ENCODE data around the gene TMEM72. TPM values are rescaled to one million over a fixed set of nuclear protein-coding genes. Genes with fewer than 3 reads are reported as not detected.
A peak's percentile ranks its signal among the peaks of the same experiment; 100 is the strongest.

The TMEM72 gene
- total and polyA plus RNA-seq, 4 donors: 0.33 to 8.0 (median 0.92) TPM

- Histone ChIP-seq H3K4me1 (ENCODE audit: control insufficient read depth, insufficient read depth, low read length) (peaks cover 89% of the 10 kb centered on the region), H3K4me3 (ENCODE audit: low read depth, low read length) (peak overlapping the region; percentile 0)
- WGBS (ENCODE audit: insufficient coverage): 12% methylated on average over 13 of the region's 15 CpGs
Measured at GRCh38 chr10:44963772-44964633, 52.9 kb downstream of the TMEM72 start.

DNA sequence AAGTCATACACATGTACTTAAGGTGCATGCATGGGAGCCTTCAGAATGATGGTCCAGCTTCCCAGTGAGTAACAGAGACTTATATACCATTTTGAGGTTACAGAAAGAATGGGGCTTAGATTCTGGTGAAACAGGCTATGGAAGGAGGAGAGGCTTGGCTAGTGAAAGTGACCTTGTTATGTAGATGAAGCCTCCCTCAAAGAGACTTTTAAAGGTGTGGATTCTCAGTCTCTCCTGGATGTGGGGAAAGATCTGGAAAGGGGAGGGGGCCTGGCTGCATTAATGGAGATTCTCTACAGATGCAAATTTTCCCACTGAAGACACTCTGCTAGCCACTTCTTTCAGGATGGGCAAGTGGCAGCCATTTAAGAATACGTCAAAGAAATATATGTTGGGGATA is 54.0 kb downstream of the TMEM72 start:
- H3K9me3 ChIP-seq (ENCODE audit: control insufficient read depth, insufficient read depth, low read length): no peaks in the 10 kb centered on the region
- H3K36me3 ChIP-seq (ENCODE audit: control insufficient read depth, insufficient read depth, low read length): peaks cover 24% of the 10 kb centered on the region
- no CpG with 5 or more reads among the region's 1 CpG for WGBS (ENCODE audit: insufficient coverage)
- H3K27ac ChIP-seq (ENCODE audit: low read depth, low read length): peak overlapping the region; percentile 94
- no peak overlapping the region for H3K4me3 ChIP-seq (ENCODE audit: low read depth, low read length)
- no peak for DNase-seq (ENCODE audit: low read depth in 4 of 6, low spot score in 6 of 6)
- peaks cover 89% of the 10 kb centered on the region for H3K4me1 ChIP-seq (ENCODE audit: control insufficient read depth, insufficient read depth, low read length)
- H3K27me3 ChIP-seq (ENCODE audit: control insufficient read depth, insufficient read depth, low read length): no peaks in the 10 kb centered on the region

More at GRCh38 chr10:44963772-44964633, 52.9 kb downstream of the TMEM72 start:
- DNase-seq (ENCODE audit: low read depth in 4 of 6, low spot score in 6 of 6): peak in 5 of 6 donors; percentile 62 to 91 (median 83)
- Histone ChIP-seq H3K27me3 (ENCODE audit: control insufficient read depth, insufficient read depth, low read length) (no peaks in the 10 kb centered on the region), H3K9me3 (ENCODE audit: control insufficient read depth, insufficient read depth, low read length) (no peaks in the 10 kb centered on the region), H3K27ac (ENCODE audit: low read depth, low read length) (peak overlapping the region; percentile 94), H3K36me3 (ENCODE audit: control insufficient read depth, insufficient read depth, low read length) (peaks cover 15% of the 10 kb centered on the region)

DNA sequence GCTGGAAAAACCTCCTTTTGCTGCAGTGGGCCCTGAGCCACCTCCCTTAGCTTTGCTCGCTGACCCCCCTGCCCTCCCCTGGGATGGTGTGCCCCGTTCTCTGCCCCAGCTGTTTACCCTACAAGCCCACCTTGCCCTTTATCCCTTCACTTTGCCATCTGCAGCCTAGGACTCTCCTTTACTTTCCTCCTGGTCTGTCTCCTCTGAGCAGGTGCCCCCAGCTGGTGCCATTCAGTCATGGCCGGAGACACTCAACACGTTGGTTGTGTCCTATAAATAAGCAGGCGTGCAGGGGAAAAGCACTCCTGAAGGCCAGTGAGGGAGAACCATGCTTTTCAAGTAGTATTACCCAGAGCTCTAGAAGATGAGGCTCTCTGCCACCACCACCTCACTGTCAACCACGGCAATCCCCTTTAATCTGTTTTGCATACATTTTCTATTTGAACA is 54.5 kb downstream of the TMEM72 start:
- Histone ChIP-seq H3K27me3 (ENCODE audit: control insufficient read depth, insufficient read depth, low read length) (no peaks in the 10 kb centered on the region), H3K27ac (ENCODE audit: low read depth, low read length) (peak overlapping the region; percentile 94), H3K36me3 (ENCODE audit: control insufficient read depth, insufficient read depth, low read length) (peaks cover 29% of the 10 kb centered on the region), H3K4me3 (ENCODE audit: low read depth, low read length) (no peak overlapping the region), H3K4me1 (ENCODE audit: control insufficient read depth, insufficient read depth, low read length) (peaks cover 83% of the 10 kb centered on the region), H3K9me3 (ENCODE audit: control insufficient read depth, insufficient read depth, low read length) (no peaks in the 10 kb centered on the region)
- no peak for DNase-seq (ENCODE audit: low read depth in 4 of 6, low spot score in 6 of 6)
- WGBS (ENCODE audit: insufficient coverage): 67% methylated on average over 2 of the region's 6 CpGs

- no peak overlapping the region for H3K4me3 ChIP-seq (ENCODE audit: low read depth, low read length)
- no peak for DNase-seq (ENCODE audit: low read depth in 4 of 6, low spot score in 6 of 6)
- peak overlapping the region; percentile 94 for H3K27ac ChIP-seq (ENCODE audit: low read depth, low read length)
- WGBS (ENCODE audit: insufficient coverage): 83% methylated on average over 4 of the region's 8 CpGs
- no peaks in the 10 kb centered on the region for H3K9me3 ChIP-seq (ENCODE audit: control insufficient read depth, insufficient read depth, low read length)
- peaks cover 77% of the 10 kb centered on the region for H3K4me1 ChIP-seq (ENCODE audit: control insufficient read depth, insufficient read depth, low read length)
- H3K36me3 ChIP-seq (ENCODE audit: control insufficient read depth, insufficient read depth, low read length): peaks cover 35% of the 10 kb centered on the region
- H3K27me3 ChIP-seq (ENCODE audit: control insufficient read depth, insufficient read depth, low read length): no peaks in the 10 kb centered on the region
Measured at GRCh38 chr10:44966129-44966815, 55.1 kb downstream of the TMEM72 start.

- 77% methylated on average over 8 of the region's 8 CpGs for WGBS (ENCODE audit: insufficient coverage)
- no peak overlapping the region for H3K4me3 ChIP-seq (ENCODE audit: low read depth, low read length)
Measured at GRCh38 chr10:44966816-44967509, 55.8 kb downstream of the TMEM72 start.

DNA sequence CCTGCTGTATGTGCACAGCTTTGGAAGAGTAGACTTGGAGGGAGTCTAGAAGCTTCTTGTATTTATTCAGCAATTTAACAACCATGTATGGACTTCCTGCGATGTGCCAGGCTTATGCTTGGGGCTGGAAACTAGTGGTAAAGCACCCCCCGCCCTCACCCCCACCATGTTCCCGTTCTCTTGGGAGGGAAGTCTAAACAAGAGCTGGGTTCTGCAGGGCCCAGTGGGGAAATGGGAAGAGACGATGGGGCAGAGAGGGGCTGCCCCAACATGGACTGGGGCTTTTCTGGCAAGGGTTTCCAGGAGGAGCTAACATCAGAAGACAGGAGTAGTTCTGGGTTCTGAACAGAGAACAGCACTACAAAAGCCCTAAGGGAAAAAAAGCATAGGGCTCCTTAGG is 56.5 kb downstream of the TMEM72 start:
- WGBS (ENCODE audit: insufficient coverage): 73% methylated on average over 1 of the region's 4 CpGs
- peak overlapping the region; percentile 17 for H3K27ac ChIP-seq (ENCODE audit: low read depth, low read length)
- H3K9me3 ChIP-seq (ENCODE audit: control insufficient read depth, insufficient read depth, low read length): no peaks in the 10 kb centered on the region
- no peaks in the 10 kb centered on the region for H3K27me3 ChIP-seq (ENCODE audit: control insufficient read depth, insufficient read depth, low read length)
- no peak for DNase-seq (ENCODE audit: low read depth in 4 of 6, low spot score in 6 of 6)
- peaks cover 64% of the 10 kb centered on the region for H3K4me1 ChIP-seq (ENCODE audit: control insufficient read depth, insufficient read depth, low read length)
- H3K36me3 ChIP-seq (ENCODE audit: control insufficient read depth, insufficient read depth, low read length): peaks cover 45% of the 10 kb centered on the region
- H3K4me3 ChIP-seq (ENCODE audit: low read depth, low read length): no peak overlapping the region

More at GRCh38 chr10:44966816-44967509, 55.8 kb downstream of the TMEM72 start:
- peak overlapping the region; percentile 17 for H3K27ac ChIP-seq (ENCODE audit: low read depth, low read length)
- H3K27me3 ChIP-seq (ENCODE audit: control insufficient read depth, insufficient read depth, low read length): no peaks in the 10 kb centered on the region
- no peaks in the 10 kb centered on the region for H3K9me3 ChIP-seq (ENCODE audit: control insufficient read depth, insufficient read depth, low read length)
- peaks cover 70% of the 10 kb centered on the region for H3K4me1 ChIP-seq (ENCODE audit: control insufficient read depth, insufficient read depth, low read length)
- peaks cover 42% of the 10 kb centered on the region for H3K36me3 ChIP-seq (ENCODE audit: control insufficient read depth, insufficient read depth, low read length)
- no peak for DNase-seq (ENCODE audit: low read depth in 4 of 6, low spot score in 6 of 6)

DNA sequence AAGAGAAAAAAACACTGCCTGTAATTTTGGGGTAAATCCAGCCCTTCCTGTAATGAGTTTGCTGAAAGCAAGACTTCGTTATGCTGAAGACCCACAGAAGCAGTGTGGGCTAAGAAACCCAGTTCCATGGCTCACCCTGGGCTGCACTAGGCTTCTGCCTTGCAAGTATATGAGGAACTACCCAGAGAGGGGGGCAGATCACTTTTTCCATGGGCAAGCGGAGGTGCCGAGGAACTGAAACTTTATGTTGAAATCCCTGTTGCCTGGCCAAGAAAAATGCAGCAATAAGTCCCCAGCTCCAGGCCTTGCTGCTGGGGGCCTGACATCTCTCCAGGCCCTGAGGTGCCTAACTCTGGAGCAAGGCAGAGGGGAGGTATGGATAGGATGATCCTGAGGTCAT is 57.0 kb downstream of the TMEM72 start:
- Histone ChIP-seq H3K27me3 (ENCODE audit: control insufficient read depth, insufficient read depth, low read length) (no peaks in the 10 kb centered on the region), H3K36me3 (ENCODE audit: control insufficient read depth, insufficient read depth, low read length) (peaks cover 46% of the 10 kb centered on the region), H3K27ac (ENCODE audit: low read depth, low read length) (peak overlapping the region; percentile 17), H3K9me3 (ENCODE audit: control insufficient read depth, insufficient read depth, low read length) (no peaks in the 10 kb centered on the region), H3K4me1 (ENCODE audit: control insufficient read depth, insufficient read depth, low read length) (peaks cover 63% of the 10 kb centered on the region), H3K4me3 (ENCODE audit: low read depth, low read length) (no peak overlapping the region)
- no peak for DNase-seq (ENCODE audit: low read depth in 4 of 6, low spot score in 6 of 6)
- WGBS (ENCODE audit: insufficient coverage): 49% methylated on average over 3 of the region's 3 CpGs

GRCh38 chr10:44968500-44969400 is 57.6 kb downstream of the TMEM72 start:
- 86% methylated on average over 10 of the region's 11 CpGs for WGBS (ENCODE audit: insufficient coverage)
- Histone ChIP-seq H3K36me3 (ENCODE audit: control insufficient read depth, insufficient read depth, low read length) (peaks cover 50% of the 10 kb centered on the region), H3K27ac (ENCODE audit: low read depth, low read length) (no peak overlapping the region), H3K4me1 (ENCODE audit: control insufficient read depth, insufficient read depth, low read length) (peaks cover 60% of the 10 kb centered on the region), H3K9me3 (ENCODE audit: control insufficient read depth, insufficient read depth, low read length) (no peaks in the 10 kb centered on the region), H3K27me3 (ENCODE audit: control insufficient read depth, insufficient read depth, low read length) (no peaks in the 10 kb centered on the region), H3K4me3 (ENCODE audit: low read depth, low read length) (no peak overlapping the region)
- DNase-seq (ENCODE audit: low read depth in 4 of 6, low spot score in 6 of 6): no peak

DNA sequence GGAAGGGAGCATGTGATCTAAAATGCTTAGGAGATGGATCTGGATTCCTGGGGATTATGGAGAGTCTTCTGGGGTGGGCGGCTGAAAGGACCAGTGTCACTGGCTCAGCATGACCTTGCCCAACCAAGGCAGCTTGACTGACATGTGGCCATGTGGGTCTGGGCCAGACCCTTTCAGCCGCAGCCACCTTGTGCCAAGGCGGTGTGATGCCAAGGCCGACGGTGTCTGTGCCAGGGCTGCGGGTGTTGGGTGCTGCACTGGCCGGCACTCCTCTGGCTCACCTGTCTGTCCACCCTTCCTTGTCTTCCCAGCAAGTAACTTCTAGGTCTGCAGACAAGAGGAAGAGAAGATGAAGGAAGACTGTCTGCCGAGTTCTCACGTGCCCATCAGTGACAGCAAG is 58.7 kb downstream of the TMEM72 start:
- no peaks in the 10 kb centered on the region for H3K9me3 ChIP-seq (ENCODE audit: control insufficient read depth, insufficient read depth, low read length)
- no peak for DNase-seq (ENCODE audit: low read depth in 4 of 6, low spot score in 6 of 6)
- peaks cover 58% of the 10 kb centered on the region for H3K36me3 ChIP-seq (ENCODE audit: control insufficient read depth, insufficient read depth, low read length)
- H3K4me3 ChIP-seq (ENCODE audit: low read depth, low read length): no peak overlapping the region
- no peaks in the 10 kb centered on the region for H3K27me3 ChIP-seq (ENCODE audit: control insufficient read depth, insufficient read depth, low read length)
- no peak overlapping the region for H3K27ac ChIP-seq (ENCODE audit: low read depth, low read length)
- WGBS (ENCODE audit: insufficient coverage): 87% methylated on average over 9 of the region's 9 CpGs
- H3K4me1 ChIP-seq (ENCODE audit: control insufficient read depth, insufficient read depth, low read length): peaks cover 59% of the 10 kb centered on the region
